ENCODE results near the gene TNF. TPM values are rescaled to one million over a fixed set of nuclear protein-coding genes. Genes with fewer than 3 reads are reported as not detected.
A peak's percentile ranks its signal among the peaks of the same experiment; 100 is the strongest.
"Not testable (repeated sequence)": the region's sequence is repeated elsewhere in the genome, so short reads cannot be mapped to it uniquely, and the experiment has no call there.

The TNF gene
- total and polyA plus RNA-seq, 9 donors: 0.08 to 0.80 (median 0.24) TPM; not detected in 2

- Histone ChIP-seq H3K27me3 (ENCODE audit: control insufficient read depth, insufficient read depth, low read length) (no peaks in the 10 kb centered on the region), H3K4me3 (ENCODE audit: low read length) (no peak overlapping the region), H3K4me1 (ENCODE audit: control insufficient read depth, insufficient read depth, low read length) (peaks cover 17% of the 10 kb centered on the region), H3K27ac (ENCODE audit: low read length) (no peak overlapping the region), H3K9me3 (replicated peaks; ENCODE audit: control insufficient read depth, low read depth, low read length) (no peaks in the 10 kb centered on the region), H3K36me3 (ENCODE audit: control insufficient read depth, insufficient read depth, low read length) (no peaks in the 10 kb centered on the region)
- 24% methylated on average over 8 of the region's 9 CpGs for WGBS (ENCODE audit: insufficient coverage)
- DNase-seq: no peak
Measured at GRCh38 chr6:31588871-31589650, 13.7 kb downstream of the TNF start.

GRCh38 chr6:31590691-31591090 is 15.3 kb downstream of the TNF start:
- not testable (repeated sequence) for H3K9me3 ChIP-seq (replicated peaks; ENCODE audit: control insufficient read depth, low read depth, low read length)

GRCh38 chr6:31592396-31592771 is 17.0 kb downstream of the TNF start:
- Histone ChIP-seq H3K27ac (ENCODE audit: low read length) (no peak overlapping the region), H3K27me3 (ENCODE audit: control insufficient read depth, insufficient read depth, low read length) (no peaks in the 10 kb centered on the region), H3K4me3 (ENCODE audit: low read length) (no peak overlapping the region), H3K36me3 (ENCODE audit: control insufficient read depth, insufficient read depth, low read length) (no peaks in the 10 kb centered on the region), H3K9me3 (replicated peaks; ENCODE audit: control insufficient read depth, low read depth, low read length) (no peaks in the 10 kb centered on the region), H3K4me1 (ENCODE audit: control insufficient read depth, insufficient read depth, low read length) (peaks cover 15% of the 10 kb centered on the region)
- 61% methylated on average over 4 of the region's 7 CpGs for WGBS (ENCODE audit: insufficient coverage)
- DNase-seq: no peak

More at GRCh38 chr6:31590691-31591090, 15.3 kb downstream of the TNF start:
- WGBS (ENCODE audit: insufficient coverage): 78% methylated on average over 5 of the region's 5 CpGs
- not testable (repeated sequence) for H3K27me3 ChIP-seq (ENCODE audit: control insufficient read depth, insufficient read depth, low read length); H3K36me3 ChIP-seq (ENCODE audit: control insufficient read depth, insufficient read depth, low read length); H3K4me3 ChIP-seq (ENCODE audit: low read length); DNase-seq; H3K27ac ChIP-seq (ENCODE audit: low read length)
- peaks cover 15% of the 10 kb centered on the region for H3K4me1 ChIP-seq (ENCODE audit: control insufficient read depth, insufficient read depth, low read length)

- Histone ChIP-seq H3K36me3 (ENCODE audit: control insufficient read depth, insufficient read depth, low read length) (no peaks in the 10 kb centered on the region), H3K9me3 (replicated peaks; ENCODE audit: control insufficient read depth, low read depth, low read length) (no peaks in the 10 kb centered on the region), H3K4me1 (ENCODE audit: control insufficient read depth, insufficient read depth, low read length) (no peaks in the 10 kb centered on the region), H3K27me3 (ENCODE audit: control insufficient read depth, insufficient read depth, low read length) (no peaks in the 10 kb centered on the region), H3K27ac (ENCODE audit: low read length) (no peak overlapping the region), H3K4me3 (ENCODE audit: low read length) (no peak overlapping the region)
- no CpG with 5 or more reads among the region's 2 CpGs for WGBS (ENCODE audit: insufficient coverage)
- no peak for DNase-seq
Measured at GRCh38 chr6:31597006-31597405, 21.6 kb downstream of the TNF start.

GRCh38 chr6:31607317-31607716 is 32.0 kb downstream of the TNF start:
- WGBS (ENCODE audit: insufficient coverage): no CpG with 5 or more reads among the region's 1 CpG
- H3K36me3 ChIP-seq (ENCODE audit: control insufficient read depth, insufficient read depth, low read length): no peaks in the 10 kb centered on the region
- H3K9me3 ChIP-seq (replicated peaks; ENCODE audit: control insufficient read depth, low read depth, low read length): no peaks in the 10 kb centered on the region
- H3K4me1 ChIP-seq (ENCODE audit: control insufficient read depth, insufficient read depth, low read length): no peaks in the 10 kb centered on the region
- H3K27ac ChIP-seq (ENCODE audit: low read length): no peak overlapping the region
- DNase-seq: no peak
- H3K27me3 ChIP-seq (ENCODE audit: control insufficient read depth, insufficient read depth, low read length): no peaks in the 10 kb centered on the region
- H3K4me3 ChIP-seq (ENCODE audit: low read length): no peak overlapping the region

GRCh38 chr6:31609519-31610406 is 34.4 kb downstream of the TNF start:
- no peak overlapping the region for H3K27ac ChIP-seq (ENCODE audit: low read length)
- H3K4me3 ChIP-seq (ENCODE audit: low read length): no peak overlapping the region
- no peak for DNase-seq
- no peaks in the 10 kb centered on the region for H3K36me3 ChIP-seq (ENCODE audit: control insufficient read depth, insufficient read depth, low read length)
- H3K27me3 ChIP-seq (ENCODE audit: control insufficient read depth, insufficient read depth, low read length): peaks cover 2% of the 10 kb centered on the region
- no peaks in the 10 kb centered on the region for H3K9me3 ChIP-seq (replicated peaks; ENCODE audit: control insufficient read depth, low read depth, low read length)
- no peaks in the 10 kb centered on the region for H3K4me1 ChIP-seq (ENCODE audit: control insufficient read depth, insufficient read depth, low read length)
- WGBS (ENCODE audit: insufficient coverage): 63% methylated on average over 3 of the region's 8 CpGs

- no peaks in the 10 kb centered on the region for H3K4me1 ChIP-seq (ENCODE audit: control insufficient read depth, insufficient read depth, low read length)
- H3K4me3 ChIP-seq (ENCODE audit: low read length): no peak overlapping the region
- H3K27me3 ChIP-seq (ENCODE audit: control insufficient read depth, insufficient read depth, low read length): peaks cover 2% of the 10 kb centered on the region
- no peaks in the 10 kb centered on the region for H3K9me3 ChIP-seq (replicated peaks; ENCODE audit: control insufficient read depth, low read depth, low read length)
- WGBS (ENCODE audit: insufficient coverage): 35% methylated on average over 4 of the region's 4 CpGs
- H3K27ac ChIP-seq (ENCODE audit: low read length): peak overlapping the region; percentile 7
- peak; percentile 56 for DNase-seq
- no peaks in the 10 kb centered on the region for H3K36me3 ChIP-seq (ENCODE audit: control insufficient read depth, insufficient read depth, low read length)
Measured at GRCh38 chr6:31610968-31611367, 35.6 kb downstream of the TNF start.

- H3K4me3 ChIP-seq (ENCODE audit: low read length): no peak overlapping the region
- no peaks in the 10 kb centered on the region for H3K4me1 ChIP-seq (ENCODE audit: control insufficient read depth, insufficient read depth, low read length)
- WGBS (ENCODE audit: insufficient coverage): 85% methylated on average over 3 of the region's 8 CpGs
- no peaks in the 10 kb centered on the region for H3K9me3 ChIP-seq (replicated peaks; ENCODE audit: control insufficient read depth, low read depth, low read length)
- peaks cover 3% of the 10 kb centered on the region for H3K36me3 ChIP-seq (ENCODE audit: control insufficient read depth, insufficient read depth, low read length)
- no peak overlapping the region for H3K27ac ChIP-seq (ENCODE audit: low read length)
- DNase-seq: no peak
- peaks cover 2% of the 10 kb centered on the region for H3K27me3 ChIP-seq (ENCODE audit: control insufficient read depth, insufficient read depth, low read length)
Measured at GRCh38 chr6:31614075-31614619, 38.8 kb downstream of the TNF start.

GRCh38 chr6:31614684-31615578 is 39.6 kb downstream of the TNF start, which contains the start of gene AIF1:
TSS of gene AIF1 (plus strand) at chr6:31615234. CDS start at chr6:31615330, 96 bp downstream.
- no peaks in the 10 kb centered on the region for H3K4me1 ChIP-seq (ENCODE audit: control insufficient read depth, insufficient read depth, low read length)
- H3K9me3 ChIP-seq (replicated peaks; ENCODE audit: control insufficient read depth, low read depth, low read length): no peaks in the 10 kb centered on the region
- H3K27me3 ChIP-seq (ENCODE audit: control insufficient read depth, insufficient read depth, low read length): peaks cover 2% of the 10 kb centered on the region
- DNase-seq: peak; percentile 66
- no peak within 1 kb of the TSS for H3K27ac ChIP-seq (ENCODE audit: low read length)
- WGBS (ENCODE audit: insufficient coverage): 13% methylated on average over 3 of the region's 6 CpGs
- peak within 1 kb of the TSS; percentile 24 for H3K4me3 ChIP-seq (ENCODE audit: low read length)
- peaks cover 3% of the 10 kb centered on the region for H3K36me3 ChIP-seq (ENCODE audit: control insufficient read depth, insufficient read depth, low read length)

All from muscle of leg (tissue), 11 donors.